Activated T-helper 1 cell treated with Interleukin-2 at 50 U/mL for 16 hours (primary cell): ENCODE results near the gene CENPK.
"Not testable (repeated sequence)": the region's sequence is repeated elsewhere in the genome, so short reads cannot be mapped to it uniquely, and the experiment has no call there.

Source experiments
- DNase-seq: peaks from one replicate; pipeline ENCODE4 v3.0.0-alpha.2; 2020; ENCODE audit warnings: low read depth

CENPK gene

GRCh38 chr5:65562731-65563701 lies at the start of gene CENPK, which contains the start of gene PPWD1:
Gene CENPK, minus strand, starts transcription at chr5:65563168. Its CDS starts 8,261 bp downstream, at chr5:65554907.
Gene PPWD1, plus strand, starts transcription at chr5:65563296. Its CDS starts 15 bp downstream, at chr5:65563311.
- peak; percentile 91 for DNase-seq

DNA sequence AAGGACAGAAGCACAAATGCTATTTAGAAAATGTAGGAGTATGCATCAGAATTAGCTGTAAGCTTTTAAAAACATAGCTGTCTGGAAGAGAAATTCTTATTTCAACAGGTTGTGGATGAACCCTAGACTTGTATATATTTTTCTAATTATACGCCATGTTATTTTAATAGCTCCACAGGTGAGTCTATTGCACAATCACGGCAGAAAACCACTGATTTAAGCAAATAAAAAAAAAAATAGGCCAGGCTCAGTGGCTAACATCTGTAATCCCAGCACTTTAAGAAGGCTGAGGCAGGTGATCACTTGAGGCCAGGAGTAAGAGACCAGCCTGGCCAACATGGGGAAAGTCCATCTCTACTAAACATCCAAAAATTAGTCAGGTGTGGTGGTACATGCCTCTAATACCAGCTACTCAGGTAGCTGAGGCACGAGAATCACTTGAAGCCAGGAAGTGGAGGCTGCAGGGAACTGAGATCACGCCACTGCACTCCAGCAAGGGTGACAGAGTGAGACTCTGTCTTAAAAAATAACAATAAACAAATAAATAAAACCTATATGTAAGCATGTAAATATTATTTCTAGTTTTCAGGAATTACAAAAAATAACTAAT lies 49.4 kb upstream of the CENPK start:
- no peak for DNase-seq

DNA sequence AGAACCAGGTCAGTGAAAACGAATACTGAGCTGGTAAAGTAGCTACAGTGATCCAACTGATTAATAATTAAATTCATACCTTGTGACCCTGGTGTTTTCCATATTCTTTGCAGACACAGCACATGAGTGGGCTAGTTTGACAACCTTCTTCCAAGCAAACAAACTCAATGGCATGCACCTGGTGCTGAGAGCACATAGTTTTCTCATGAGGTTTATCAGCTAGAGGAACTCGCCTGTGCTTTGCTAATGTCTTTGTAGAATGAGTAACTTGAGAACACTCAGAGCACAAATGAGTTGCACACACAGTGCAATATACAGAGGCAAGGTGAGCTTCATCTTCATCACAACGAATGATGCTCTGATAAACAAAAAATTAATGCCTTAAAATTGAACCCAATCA lies 48.6 kb upstream of the CENPK start:
- DNase-seq: no peak

GRCh38 chr5:65601761-65602160 lies 38.8 kb upstream of the CENPK start:
- not testable (repeated sequence) for DNase-seq

DNA sequence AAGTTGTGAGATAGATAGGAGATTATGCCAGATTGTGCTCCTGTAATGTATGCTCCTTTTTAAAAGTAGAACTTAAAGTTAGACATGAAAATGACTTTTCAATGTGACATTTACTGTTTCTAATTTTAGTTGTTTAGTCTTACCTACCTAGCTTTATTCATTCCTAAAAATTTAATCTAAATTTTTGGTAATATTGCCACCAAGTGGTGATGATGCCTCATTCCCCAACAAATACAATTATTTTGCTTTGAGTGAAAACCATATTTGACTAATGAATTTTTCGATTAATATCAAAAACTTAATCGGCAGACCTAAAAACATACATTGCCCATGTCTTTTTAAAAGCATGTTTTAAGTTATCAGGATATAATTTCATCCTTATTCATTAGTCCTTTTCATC lies 25.7 kb upstream of the CENPK start:
- DNase-seq: no peak

DNA sequence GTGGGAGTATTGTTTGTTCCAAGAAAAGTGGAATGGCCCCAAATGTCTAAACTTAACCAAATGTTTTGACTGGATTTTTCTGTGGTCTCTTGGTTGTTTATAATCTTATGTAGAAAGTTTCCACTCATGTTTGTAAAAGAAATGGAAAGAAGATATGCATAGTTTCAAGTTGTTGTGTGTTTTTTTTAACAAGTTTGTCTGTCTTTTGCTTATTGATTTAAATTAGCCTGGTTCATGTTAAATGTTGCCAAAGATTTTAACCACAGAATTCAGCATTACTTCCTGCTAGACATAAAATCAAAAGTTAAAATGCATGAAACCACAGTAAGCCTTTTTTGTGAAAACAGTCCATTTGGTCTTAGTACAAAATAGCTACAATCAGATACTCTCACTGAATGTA lies 14.2 kb upstream of the CENPK start:
- DNase-seq: no peak

GRCh38 chr5:65570598-65571226 lies 7.7 kb upstream of the CENPK start:
- DNase-seq: no peak

DNA sequence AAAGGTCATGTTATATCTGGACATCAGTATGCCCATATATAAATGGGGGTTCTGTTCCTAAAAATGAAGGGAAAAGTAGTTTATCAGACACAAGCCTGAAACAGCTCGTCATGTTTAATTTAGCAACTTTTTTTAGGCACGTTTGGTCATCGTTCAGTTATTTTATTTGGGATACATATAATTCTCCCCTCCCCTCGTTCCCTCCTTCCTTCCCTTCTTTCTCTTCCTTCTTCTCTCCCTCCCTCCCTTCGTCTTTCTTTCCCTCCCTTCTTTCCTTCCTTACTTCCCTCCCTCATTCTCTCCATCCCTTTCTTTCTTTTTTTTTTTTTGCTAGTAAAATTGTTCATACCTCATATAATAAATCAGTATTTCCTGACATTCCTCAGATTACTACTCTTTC lies 3.5 kb upstream of the CENPK start:
- DNase-seq: no peak

GRCh38 chr5:65563777-65564176 lies 809 bp upstream of the CENPK start:
- no peak for DNase-seq

- no peak for DNase-seq
Observed at GRCh38 chr5:65556718-65557117, 6.2 kb downstream of the CENPK start.

DNA sequence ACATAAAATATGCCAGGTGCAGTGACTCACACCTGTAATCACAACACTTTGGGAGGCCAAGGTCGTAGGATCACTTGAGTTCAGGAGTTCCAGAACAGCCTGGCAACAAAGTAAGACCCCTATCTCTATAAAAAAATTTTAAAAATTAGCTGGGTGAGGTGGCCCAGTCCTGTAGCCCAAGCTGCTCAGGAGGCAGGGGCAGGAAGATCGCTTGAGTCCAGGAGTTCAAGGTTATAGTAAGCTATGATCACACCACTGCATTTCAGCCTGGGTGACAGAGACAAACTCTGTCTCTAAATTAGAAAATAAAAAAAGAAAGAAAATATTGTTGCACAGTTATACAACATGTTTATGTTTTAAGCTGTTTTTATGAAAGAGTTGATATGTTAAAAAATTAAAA lies 6.8 kb downstream of the CENPK start:
- no peak for DNase-seq

DNA sequence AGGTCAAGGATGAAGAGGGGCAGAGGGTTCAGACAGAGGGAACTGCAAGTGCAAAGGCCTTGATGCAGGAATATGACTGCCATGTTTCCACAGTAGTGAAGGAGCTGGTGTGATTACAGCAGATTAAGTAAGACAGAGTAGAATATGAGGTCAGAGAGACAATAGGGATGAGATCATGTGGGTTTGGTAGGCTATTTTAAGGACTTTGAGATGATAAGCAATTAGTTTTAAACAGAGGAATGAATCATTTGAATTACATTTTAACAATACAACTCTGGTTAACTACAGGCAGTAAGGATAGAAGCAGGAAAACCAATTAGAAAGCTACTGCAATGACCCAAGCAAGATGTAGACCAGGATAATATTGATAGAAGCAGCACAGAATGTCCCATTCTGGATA lies 7.7 kb downstream of the CENPK start:
- no peak for DNase-seq

- DNase-seq: no peak
Observed at GRCh38 chr5:65553941-65554340, 9.0 kb downstream of the CENPK start.

DNA sequence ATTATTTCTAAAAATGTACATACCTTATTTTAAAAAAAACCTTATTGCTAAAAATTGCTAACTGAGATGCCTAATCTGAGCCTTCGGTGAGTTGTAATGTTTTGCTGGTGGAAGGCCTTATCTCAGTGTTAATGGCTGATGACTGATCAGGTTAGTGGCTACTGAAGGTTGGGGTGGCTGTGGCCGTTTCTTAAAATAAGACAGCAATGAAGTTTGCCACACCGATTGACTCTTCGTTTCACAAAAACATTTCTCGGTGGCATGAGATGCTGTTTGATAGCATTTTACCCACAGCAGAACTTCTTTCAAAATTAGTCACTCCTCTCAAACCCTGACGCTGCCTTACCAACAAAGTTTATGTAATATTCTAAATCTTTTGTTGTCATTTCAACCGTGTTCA lies 14.7 kb downstream of the CENPK start:
- DNase-seq: no peak

DNA sequence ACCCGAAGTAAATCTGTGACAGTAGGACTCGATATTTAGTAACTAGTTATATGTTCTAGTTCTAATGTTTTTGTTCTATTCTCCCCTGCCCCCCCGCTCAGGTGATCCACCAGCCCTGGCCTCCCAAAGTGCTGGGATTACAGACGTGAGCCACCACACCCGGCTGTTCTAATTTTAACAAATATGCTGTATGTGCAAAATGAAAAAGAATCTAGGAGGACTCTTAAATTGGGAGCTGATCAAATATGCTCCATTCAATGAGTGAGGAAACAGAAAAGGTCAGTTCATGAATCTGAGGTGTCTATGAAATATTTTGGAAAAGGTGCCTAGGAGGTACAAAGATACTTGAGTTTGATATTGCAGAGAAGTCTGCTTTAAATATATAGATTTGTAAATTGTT lies 16.8 kb downstream of the CENPK start:
- DNase-seq: no peak

DNA sequence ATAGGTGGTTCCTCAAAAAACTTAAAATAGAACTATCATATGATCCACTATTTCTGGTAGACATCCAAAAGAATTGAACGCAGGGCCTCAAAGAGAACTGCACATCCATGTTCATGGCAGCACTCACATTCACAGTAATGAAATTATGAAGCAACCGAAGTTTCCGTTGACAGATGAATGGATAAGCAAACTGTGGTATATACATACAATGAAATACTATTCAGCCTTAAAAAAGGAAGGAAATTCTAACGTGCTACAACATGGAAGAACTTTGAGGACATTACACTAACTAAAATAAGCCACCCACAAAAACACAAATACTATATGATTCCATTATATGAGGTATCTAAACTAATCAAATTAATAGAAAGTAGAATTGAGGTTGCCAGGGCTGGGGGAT lies 18.5 kb downstream of the CENPK start:
- no peak for DNase-seq

DNA sequence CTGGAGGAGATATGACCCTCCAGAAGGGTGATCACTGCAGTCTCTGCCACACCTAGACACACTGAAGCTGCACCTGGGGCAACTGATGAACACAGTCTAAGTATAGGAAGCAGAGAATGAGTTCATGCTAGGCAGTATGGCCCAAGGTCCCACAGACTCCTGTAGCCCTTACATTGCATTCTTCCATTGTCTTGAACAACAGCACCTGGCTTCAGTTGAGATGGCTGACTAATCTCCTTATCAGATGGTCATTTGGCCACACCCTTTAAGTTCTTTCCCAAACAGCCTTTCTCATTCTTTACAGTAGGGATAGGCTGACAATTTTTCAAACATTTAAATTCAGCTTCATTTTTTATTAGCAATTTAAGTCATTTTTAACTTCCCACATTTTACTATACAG lies 23.1 kb downstream of the CENPK start:
- no peak for DNase-seq

DNA sequence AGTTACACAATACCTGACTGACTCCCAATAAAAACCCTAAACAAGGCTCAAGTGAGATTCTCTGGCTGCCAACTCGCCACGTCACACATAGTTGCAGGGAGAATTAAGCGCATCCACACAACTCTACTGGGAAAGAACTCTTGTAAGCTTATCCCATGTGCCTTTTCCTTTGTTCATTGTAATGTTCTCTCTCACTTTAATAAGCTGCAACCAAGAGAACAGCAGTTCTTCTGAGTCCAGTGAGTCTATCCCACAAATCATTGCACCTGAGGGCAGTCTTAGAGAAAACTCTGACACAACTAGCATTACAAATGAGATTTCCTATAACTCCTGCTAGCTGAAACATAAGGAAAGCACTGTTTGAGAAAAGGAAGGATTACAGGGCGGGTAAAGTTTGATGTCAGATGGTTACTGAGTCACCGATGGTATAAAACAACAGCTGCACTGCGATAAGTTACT lies 27.4 kb downstream of the CENPK start:
- DNase-seq: no peak

DNA sequence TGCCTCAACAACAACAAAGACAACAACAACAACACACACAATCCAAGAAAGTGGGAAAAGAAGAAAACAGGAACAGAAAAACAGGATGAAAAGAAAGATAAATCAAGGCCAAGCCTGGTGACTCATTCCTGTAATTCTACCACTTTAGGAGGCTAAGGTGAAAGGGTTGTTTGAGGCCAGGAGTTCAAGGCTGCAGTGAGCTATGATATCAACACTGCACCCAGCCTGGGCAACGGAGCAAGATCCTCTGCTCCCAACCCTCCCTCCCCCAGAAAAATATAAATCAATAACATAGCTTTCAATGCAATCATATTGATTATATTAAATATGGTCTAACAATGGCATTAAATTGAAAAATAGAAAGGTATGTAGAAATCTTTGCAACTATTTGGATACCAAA lies 32.1 kb downstream of the CENPK start:
- no peak for DNase-seq

DNA sequence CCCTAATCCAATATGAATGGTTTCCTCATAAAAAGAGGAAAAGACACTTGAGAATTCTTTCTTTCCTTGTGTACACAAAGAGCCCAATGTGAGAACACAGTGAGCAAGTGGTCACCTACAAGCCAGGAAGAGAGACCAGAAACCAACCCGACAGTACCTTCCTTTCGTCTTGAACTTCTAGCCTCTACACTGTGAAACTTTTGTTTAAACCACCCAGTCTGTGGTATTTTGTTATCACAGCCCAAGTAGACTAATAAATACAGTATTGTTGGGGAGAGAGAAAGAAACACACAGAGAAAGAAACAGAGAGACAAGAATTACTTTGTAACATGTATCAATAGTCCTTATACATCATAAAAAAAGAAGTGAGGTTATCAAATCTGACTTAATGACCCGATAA lies 37.2 kb downstream of the CENPK start:
- DNase-seq: no peak

- DNase-seq: no peak
Observed at GRCh38 chr5:65512170-65512937, 50.6 kb downstream of the CENPK start.

- no peak for DNase-seq
Observed at GRCh38 chr5:65508978-65509377, 54.0 kb downstream of the CENPK start.
